ENCODE data around the gene GPC4. TPM values are rescaled to one million over a fixed set of nuclear protein-coding genes. Genes with fewer than 3 reads are reported as not detected.

The GPC4 gene
- total and polyA plus RNA-seq, 10 of the 15 experiments (the other 5 are each of a cell fraction or from before 2014, with no cell fraction given) = 0.04 to 5.8 (median 0.13) TPM

Other genes with a start within 250 kb of the GPC4 start
- not detected in 2 replicates for gene TFDP3, start 197.1 kb downstream of the GPC4 start, total RNA-seq (2014; rRNA removed)
- gene TFDP3, start 197.1 kb downstream of the GPC4 start, total RNA-seq (2014; rRNA removed; fragmentation: Illumina TruSeq; extraction: Trizol) = not detected in 2 replicates
- gene TFDP3, start 197.1 kb downstream of the GPC4 start, total RNA-seq (2021) = not detected in 2 replicates
- gene TFDP3, start 197.1 kb downstream of the GPC4 start, polyA plus RNA-seq (2011; rRNA removed) = not detected in 2 replicates
- gene TFDP3, start 197.1 kb downstream of the GPC4 start, polyA plus RNA-seq (2014; fragmentation: Illumina TruSeq; extraction: Trizol) = not detected in 2 replicates
- under 1 TPM in 1 of 2 experiments, not detected in 1; 0.14 TPM for gene TFDP3, start 197.1 kb downstream of the GPC4 start, polyA plus RNA-seq (2014; fragmentation: Nextera tagmentation; extraction: Ambion mirVana)
- not detected in 2 replicates for gene TFDP3, start 197.1 kb downstream of the GPC4 start, polyA plus RNA-seq (2014; rRNA removed)
- gene TFDP3, start 197.1 kb downstream of the GPC4 start, polyA plus RNA-seq (2016; fragmentation: Nextera tagmentation; extraction: Ambion mirVana) = not detected